OCI-LY7 (cell line): ENCODE data around the gene CST11. TPM values are rescaled to one million over a fixed set of nuclear protein-coding genes. Genes with fewer than 3 reads are reported as not detected.
"Not testable (repeated sequence)": the region's sequence is repeated elsewhere in the genome, so short reads cannot be mapped to it uniquely, and the experiment has no call there.

ENCODE experiments used
- BruUV-seq: library from RNA; stranded (reverse); fragments of 400-500 nt; replicated peaks from 2 replicates; lab custom pipeline; 2021; lab: Mats Ljungman, UMichigan
- CTCF ChIA-PET: fragments of 300-600 bp; sonication (Branson Sonifier 250); formaldehyde crosslinking; loops from one replicate; lab custom pipeline; 2022; ENCODE audit warnings: antibody characterized with exemption; ENCODE audit not compliant: unreplicated experiment; lab: Charles Lee
- POLR2A ChIA-PET: fragments of 300-600 bp; sonication (Branson Sonifier 250); formaldehyde crosslinking; loops from one replicate; lab custom pipeline; 2022; ENCODE audit warnings: antibody characterized with exemption; lab: Charles Lee
- DNase-seq: peaks from one replicate; pipeline ENCODE4 v3.0.0-alpha.2; 2015; ENCODE audit warnings: low spot score
- H2AFZ ChIP-seq: fragments of 200-600 bp; sonication (generic), shearing (Covaris generic); 2 replicates; pipeline ENCODE4 v1.6.1; 2014; ENCODE audit warnings: mild to moderate bottlenecking, antibody characterized with exemption, low read length, moderate library complexity
- H3K27ac ChIP-seq: fragments of 200-600 bp; sonication (generic); 2 replicates; pipeline ENCODE4 v1.5.1; 2014; ENCODE audit warnings: mixed run types, low read depth, mild to moderate bottlenecking, moderate library complexity, low read length, inconsistent platforms; ENCODE audit not compliant: poor library complexity, severe bottlenecking
- H3K36me3 ChIP-seq: fragments of 200-600 bp; sonication (generic); 2 replicates; pipeline ENCODE4 v1.6.1; 2014; ENCODE audit warnings: mild to moderate bottlenecking, antibody characterized with exemption, low read length, moderate library complexity, mixed read lengths; ENCODE audit not compliant: insufficient read depth
- H3K4me1 ChIP-seq: fragments of 200-600 bp; sonication (generic); 2 replicates; pipeline ENCODE4 v1.5.1; 2014; ENCODE audit warnings: mild to moderate bottlenecking, low read length; ENCODE audit not compliant: insufficient read depth, poor library complexity, severe bottlenecking
- H3K4me2 ChIP-seq: fragments of 200-600 bp; sonication (generic); 2 replicates; pipeline ENCODE4 v1.6.1; 2014; ENCODE audit warnings: mild to moderate bottlenecking, low read length
- H3K4me3 ChIP-seq: fragments of 200-600 bp; sonication (generic); 2 replicates; pipeline ENCODE4 v1.5.1; 2014; ENCODE audit warnings: mild to moderate bottlenecking, low read depth, low read length; ENCODE audit not compliant: poor library complexity, severe bottlenecking
- H3K79me2 ChIP-seq: fragments of 200-600 bp; sonication (generic); 2 replicates; pipeline ENCODE4 v1.6.1; 2016; ENCODE audit warnings: low read depth, mild to moderate bottlenecking, low read length, moderate library complexity, mixed read lengths; ENCODE audit not compliant: insufficient read depth
- H3K9me2 ChIP-seq: fragments of 200-600 bp; sonication (generic); 2 replicates; pipeline ENCODE4 v1.6.1; 2016; ENCODE audit warnings: mild to moderate bottlenecking, low read length, mixed read lengths; ENCODE audit not compliant: insufficient read depth
- H3K9me3 ChIP-seq: fragments of 200-600 bp; sonication (generic); 2 replicates; pipeline ENCODE4 v1.6.1; 2014; ENCODE audit warnings: mild to moderate bottlenecking, mixed run types, low read length, mixed read lengths
- H4K20me1 ChIP-seq: fragments of 200-600 bp; sonication (generic); 2 replicates; pipeline ENCODE4 v1.6.1; 2014; ENCODE audit warnings: mild to moderate bottlenecking, antibody characterized with exemption, low read length, moderate library complexity, mixed read lengths; ENCODE audit not compliant: insufficient read depth
- CTCF ChIP-seq: fragments of 200-600 bp; sonication (generic); conservative IDR thresholded peaks from 2 replicates; pipeline ENCODE4 v1.5.1; 2014; ENCODE audit warnings: mild to moderate bottlenecking, antibody characterized with exemption, low read length, moderate library complexity, mixed read lengths
- EZH2phosphoT487 ChIP-seq: fragments of 200-600 bp; sonication (generic); IDR thresholded peaks from 2 replicates; pipeline ENCODE4 v1.6.1; 2018; ENCODE audit warnings: low read depth, borderline replicate concordance, mild to moderate bottlenecking, mixed run types, antibody characterized with exemption, low read length, moderate library complexity, mixed read lengths
- intact Hi-C: fragments of 100-400 bp; cut with micrococcal nuclease; formaldehyde crosslinking; loops from one replicate; pipeline ENCODE4 v1.10.0; 2022; ENCODE audit not compliant: unreplicated experiment
- total RNA-seq, 2 experiments: library from RNA; depleted of rRNA in 1 of 2; stranded (reverse); fragments of >200 nt in 1 of 2; shearing (Covaris generic) in 1 of 2; gene quantifications; 2 replicates each; pipeline ENCODE4 v1.2.3, GENCODE V29; 2014 to 2022

The CST11 gene
- total RNA-seq, 2 experiments from 2014 or later = not detected

- H3K9me3 ChIP-seq = no peaks in the 10 kb centered on the region
- no peak for DNase-seq
- H3K4me1 ChIP-seq = no peaks in the 10 kb centered on the region
- no peaks in the 10 kb centered on the region for H3K9me2 ChIP-seq
- intact Hi-C loops = no loop called here
- H3K79me2 ChIP-seq = no peaks in the 10 kb centered on the region
- ChIA-PET POLR2A (no interaction called here), CTCF (no interaction called here)
- BruUV-seq = no TSS peak
- no peak overlapping the region for H3K27ac ChIP-seq
- H3K36me3 ChIP-seq = no peaks in the 10 kb centered on the region
- H3K4me2 ChIP-seq = no peak overlapping the region
- TF ChIP-seq CTCF = no peak
- no peak for TF ChIP-seq EZH2phosphoT487
- H4K20me1 ChIP-seq = no peaks in the 10 kb centered on the region
- H2AFZ ChIP-seq = no peak overlapping the region
- no peak overlapping the region for H3K4me3 ChIP-seq
These were observed 23.5 kb upstream of the CST11 start for GRCh38 chr20:23476015-23476754.

GRCh38 chr20:23475395-23475794, 22.7 kb upstream of the CST11 start:
- no peak for DNase-seq
- Histone ChIP-seq H3K4me3 (no peak overlapping the region), H4K20me1 (no peaks in the 10 kb centered on the region), H3K27ac (no peak overlapping the region), H2AFZ (no peak overlapping the region), H3K9me3 (no peaks in the 10 kb centered on the region), H3K79me2 (no peaks in the 10 kb centered on the region), H3K36me3 (no peaks in the 10 kb centered on the region), H3K4me2 (no peak overlapping the region), H3K4me1 (no peaks in the 10 kb centered on the region), H3K9me2 (no peaks in the 10 kb centered on the region)
- no peak for TF ChIP-seq CTCF
- TF ChIP-seq EZH2phosphoT487 = no peak
- intact Hi-C loops = no loop called here
- CTCF ChIA-PET = no interaction called here
- BruUV-seq = no TSS peak
- POLR2A ChIA-PET = no interaction called here

- H3K9me3 ChIP-seq, H3K4me3 ChIP-seq, H3K36me3 ChIP-seq, H4K20me1 ChIP-seq, H3K27ac ChIP-seq, intact Hi-C loops, DNase-seq, H3K4me1 ChIP-seq, H3K9me2 ChIP-seq, H2AFZ ChIP-seq, H3K79me2 ChIP-seq, H3K4me2 ChIP-seq, BruUV-seq, CTCF ChIA-PET: not testable (repeated sequence)
- POLR2A ChIA-PET = interaction anchor here (1.2 kb wide), 1 partner anchor 14 kb away, joined by 3 read pairs; no protein-coding TSS in a partner anchor
These were observed 20.6 kb upstream of the CST11 start for GRCh38 chr20:23473293-23473692.

- POLR2A ChIA-PET = interaction anchor here (1.2 kb wide), 1 partner anchor 15 kb away, joined by 3 read pairs; no protein-coding TSS in a partner anchor
- H3K36me3 ChIP-seq, H3K4me1 ChIP-seq, H3K4me3 ChIP-seq, H3K9me3 ChIP-seq, H3K27ac ChIP-seq, DNase-seq, H3K9me2 ChIP-seq, H2AFZ ChIP-seq, H4K20me1 ChIP-seq, BruUV-seq, H3K4me2 ChIP-seq, CTCF ChIA-PET, H3K79me2 ChIP-seq, intact Hi-C loops: not testable (repeated sequence)
These were observed 19.6 kb upstream of the CST11 start for GRCh38 chr20:23472306-23472705.

GRCh38 chr20:23466961-23467360, 14.3 kb upstream of the CST11 start:
- H3K9me3 ChIP-seq, H3K4me2 ChIP-seq, H3K79me2 ChIP-seq, POLR2A ChIA-PET, DNase-seq, H3K36me3 ChIP-seq, CTCF ChIA-PET, H2AFZ ChIP-seq, BruUV-seq, H3K27ac ChIP-seq, H3K4me3 ChIP-seq, H3K9me2 ChIP-seq, H4K20me1 ChIP-seq, intact Hi-C loops, H3K4me1 ChIP-seq: not testable (repeated sequence)
